Measurements from ENCODE around the gene TTC13.
"Not testable (repeated sequence)": the region's sequence is repeated elsewhere in the genome, so short reads cannot be mapped to it uniquely, and the experiment has no call there.

The TTC13 gene, protein sequence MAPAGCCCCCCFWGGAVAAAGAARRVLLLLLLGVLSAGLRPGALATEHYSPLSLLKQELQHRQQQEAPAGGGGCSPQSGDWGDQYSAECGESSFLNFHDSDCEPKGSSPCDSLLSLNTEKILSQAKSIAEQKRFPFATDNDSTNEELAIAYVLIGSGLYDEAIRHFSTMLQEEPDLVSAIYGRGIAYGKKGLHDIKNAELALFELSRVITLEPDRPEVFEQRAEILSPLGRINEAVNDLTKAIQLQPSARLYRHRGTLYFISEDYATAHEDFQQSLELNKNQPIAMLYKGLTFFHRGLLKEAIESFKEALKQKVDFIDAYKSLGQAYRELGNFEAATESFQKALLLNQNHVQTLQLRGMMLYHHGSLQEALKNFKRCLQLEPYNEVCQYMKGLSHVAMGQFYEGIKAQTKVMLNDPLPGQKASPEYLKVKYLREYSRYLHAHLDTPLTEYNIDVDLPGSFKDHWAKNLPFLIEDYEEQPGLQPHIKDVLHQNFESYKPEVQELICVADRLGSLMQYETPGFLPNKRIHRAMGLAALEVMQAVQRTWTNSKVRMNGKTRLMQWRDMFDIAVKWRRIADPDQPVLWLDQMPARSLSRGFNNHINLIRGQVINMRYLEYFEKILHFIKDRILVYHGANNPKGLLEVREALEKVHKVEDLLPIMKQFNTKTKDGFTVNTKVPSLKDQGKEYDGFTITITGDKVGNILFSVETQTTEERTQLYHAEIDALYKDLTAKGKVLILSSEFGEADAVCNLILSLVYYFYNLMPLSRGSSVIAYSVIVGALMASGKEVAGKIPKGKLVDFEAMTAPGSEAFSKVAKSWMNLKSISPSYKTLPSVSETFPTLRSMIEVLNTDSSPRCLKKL

GRCh38 chr1:230978491-230979388, at the start of gene TTC13, which contains the start of gene ARV1:
Gene TTC13 (minus strand): TSS chr1:230978861. CDS start chr1:230978830, 31 bp downstream.
Gene ARV1 (plus strand): TSS chr1:230979094. CDS start chr1:230979106, 12 bp downstream.
- DNase-seq: peak; percentile 99

GRCh38 chr1:231027971-231028370, 49.3 kb upstream of the TTC13 start:
- no peak for DNase-seq

GRCh38 chr1:231027136-231027925, 48.7 kb upstream of the TTC13 start:
- no peak for DNase-seq

DNA sequence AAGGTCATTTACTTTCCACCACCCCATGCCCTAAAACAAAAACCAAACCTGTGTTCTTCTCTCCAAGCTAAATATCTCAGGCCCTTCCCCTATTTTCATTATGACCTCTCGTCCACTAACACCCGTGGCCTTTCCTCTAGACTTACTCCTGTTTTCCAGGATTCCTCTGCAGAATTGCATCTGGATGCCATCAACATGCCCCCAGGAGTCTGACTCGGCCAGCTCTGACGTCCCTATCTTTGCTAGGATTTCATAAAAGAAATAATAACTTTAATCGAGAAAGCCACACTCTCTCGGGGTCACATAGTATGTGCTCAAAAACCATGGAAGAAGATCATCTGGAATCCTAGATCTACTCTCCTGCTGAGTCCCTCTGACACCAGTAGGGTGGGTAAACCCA, 47.9 kb upstream of the TTC13 start:
- DNase-seq: no peak

DNA sequence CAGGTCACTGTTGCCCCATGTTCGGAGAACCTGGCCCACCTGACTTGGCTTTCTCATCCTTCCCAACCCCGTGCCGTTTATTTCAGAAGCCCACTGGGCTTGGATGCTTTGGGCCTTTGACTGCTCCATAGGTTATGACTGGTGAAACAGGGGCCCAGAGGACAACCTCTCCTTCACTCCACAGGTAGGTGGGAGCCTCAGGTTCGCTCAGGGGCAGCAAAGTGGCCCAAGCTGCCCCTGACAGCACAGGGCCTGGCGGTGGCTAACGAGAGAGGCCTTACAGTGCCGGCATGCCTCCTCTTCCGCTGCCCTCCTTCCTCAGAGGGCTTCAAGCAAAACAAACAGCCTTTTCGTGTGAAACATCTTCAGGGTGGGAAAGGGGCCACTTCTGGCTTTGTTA, 44.5 kb upstream of the TTC13 start:
- DNase-seq: no peak

- not testable (repeated sequence) for DNase-seq
These were observed 43.9 kb upstream of the TTC13 start for GRCh38 chr1:231022543-231022942.

DNA sequence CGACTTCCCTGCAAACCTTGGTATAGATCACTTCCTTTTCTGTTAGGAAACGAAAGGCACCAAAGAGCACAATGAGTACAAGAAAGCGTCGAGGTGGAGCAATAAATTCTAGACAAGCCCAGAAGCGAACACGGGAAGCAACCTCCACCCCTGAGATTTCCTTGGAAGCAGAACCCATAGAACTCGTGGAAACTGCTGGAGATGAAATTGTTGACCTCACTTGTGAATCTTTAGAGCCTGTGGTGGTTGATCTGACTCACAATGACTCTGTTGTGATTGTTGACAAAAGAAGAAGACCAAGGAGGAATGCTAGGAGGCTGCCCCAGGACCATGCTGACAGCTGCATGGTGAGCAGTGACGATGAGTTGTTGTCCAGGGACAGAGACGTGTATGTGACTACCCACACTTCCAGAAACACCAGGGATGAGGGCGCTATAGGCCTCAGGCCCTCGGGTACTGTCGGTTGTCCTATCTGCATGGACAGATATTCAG, 42.9 kb upstream of the TTC13 start:
- DNase-seq: peak; percentile 81

GRCh38 chr1:231020816-231021215, 42.2 kb upstream of the TTC13 start:
- peak; percentile 83 for DNase-seq

DNA sequence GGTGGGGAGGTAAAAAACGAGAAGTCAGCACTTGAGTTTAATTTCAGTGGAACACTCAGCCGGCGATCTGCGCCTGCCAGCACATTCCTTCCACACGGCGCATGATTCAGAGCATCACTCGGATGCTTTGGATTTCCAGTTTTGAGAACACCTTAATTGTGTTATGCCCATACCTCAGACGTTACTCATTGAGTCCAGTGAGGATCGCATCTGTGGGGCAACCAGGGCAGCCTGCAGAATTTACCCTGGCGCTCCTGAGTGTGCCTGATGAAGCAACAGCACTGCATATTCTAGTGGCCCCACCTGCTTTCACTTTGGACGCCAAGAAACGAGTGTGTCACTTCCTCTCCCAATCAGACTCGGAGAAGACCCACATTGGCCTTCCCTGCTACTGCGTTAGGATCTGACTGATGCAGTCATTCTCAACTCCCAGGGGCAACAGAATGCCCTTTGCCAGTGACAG, 41.5 kb upstream of the TTC13 start:
- peak; percentile 88 for DNase-seq

DNA sequence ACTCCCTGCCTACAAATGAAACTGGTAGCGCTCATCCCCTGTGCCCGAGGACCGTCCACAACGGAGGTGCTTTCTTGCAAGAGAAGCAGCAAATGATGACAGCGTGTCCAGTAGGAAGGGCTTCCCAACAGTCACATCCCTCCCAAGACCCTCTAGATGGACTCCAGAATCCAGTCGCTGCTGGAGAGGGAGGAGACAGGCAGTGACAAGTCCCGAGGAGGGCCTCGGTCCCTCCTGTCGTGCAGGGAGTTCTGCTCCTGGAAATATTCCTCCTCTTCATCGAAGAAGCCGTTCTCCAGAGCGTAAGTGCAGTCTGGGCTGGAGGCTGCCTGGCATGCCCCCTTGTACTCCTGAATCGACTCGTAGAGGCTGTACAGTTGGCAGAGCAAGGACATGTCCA, 41.0 kb upstream of the TTC13 start:
- DNase-seq: no peak

GRCh38 chr1:231016966-231017365, 38.3 kb upstream of the TTC13 start:
- no peak for DNase-seq

DNA sequence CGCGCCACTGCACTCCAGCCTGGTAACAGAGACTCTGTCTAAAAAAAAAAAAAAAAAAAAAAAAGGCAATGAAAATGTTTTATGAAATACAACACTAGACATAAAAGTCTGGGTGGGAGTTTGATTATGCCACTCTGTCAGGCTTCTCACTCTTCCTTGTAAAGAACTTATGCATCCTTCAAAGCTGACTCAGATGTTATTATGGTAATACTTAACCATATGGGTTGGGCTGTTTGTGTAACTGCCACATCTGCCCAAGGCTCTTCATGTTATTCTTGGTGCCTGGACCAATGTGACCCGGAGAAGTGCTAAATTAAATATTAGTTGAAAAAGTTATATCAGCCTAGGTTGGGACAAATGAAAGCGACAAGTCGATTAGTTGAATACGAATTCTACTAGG, 37.6 kb upstream of the TTC13 start:
- DNase-seq: peak; percentile 13

GRCh38 chr1:231013391-231014015, 34.8 kb upstream of the TTC13 start:
- DNase-seq: no peak

DNA sequence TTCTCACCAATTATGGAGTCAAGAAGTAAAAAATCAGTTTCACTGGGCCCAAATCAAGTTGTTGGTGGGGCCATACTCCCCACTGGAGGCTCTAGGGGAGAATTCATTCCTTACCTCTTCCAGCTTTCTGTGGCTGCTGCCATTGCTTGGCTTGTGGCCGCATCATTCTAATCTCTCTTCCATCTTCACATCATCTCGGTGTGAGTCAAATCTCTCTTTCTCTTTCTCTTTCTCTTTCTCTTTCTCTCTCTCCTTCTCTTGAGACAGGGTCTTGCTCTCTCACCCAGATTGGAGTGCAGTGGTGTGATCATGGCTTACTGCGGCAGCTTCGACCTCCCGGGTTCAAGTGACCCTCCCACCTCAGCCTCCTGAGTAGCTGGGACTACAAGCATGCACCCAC, 33.3 kb upstream of the TTC13 start:
- DNase-seq: no peak

DNA sequence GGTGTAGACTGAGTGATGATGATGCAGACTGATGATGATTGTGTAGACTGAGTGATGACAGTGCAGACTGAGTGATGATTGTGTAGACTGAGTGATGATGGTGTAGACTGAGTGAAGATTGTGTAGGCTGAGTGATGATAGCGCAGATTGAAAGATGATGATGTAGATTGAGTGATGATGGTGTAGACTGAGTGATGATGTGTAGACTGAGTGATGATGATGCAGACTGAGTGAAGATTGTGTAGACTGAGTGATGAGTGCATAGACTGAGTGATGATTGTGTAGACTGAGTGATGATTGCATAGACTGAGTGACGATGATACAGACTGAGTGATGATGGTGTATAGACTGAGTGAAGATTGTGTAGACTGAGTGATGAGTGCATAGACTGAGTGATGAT, 32.7 kb upstream of the TTC13 start:
- DNase-seq: no peak

GRCh38 chr1:231007535-231007934, 28.9 kb upstream of the TTC13 start:
- DNase-seq: not testable (repeated sequence)

- no peak for DNase-seq
These were observed 23.2 kb upstream of the TTC13 start for GRCh38 chr1:231001892-231002291.

- DNase-seq: no peak
These were observed 22.0 kb upstream of the TTC13 start for GRCh38 chr1:231000639-231001038.

GRCh38 chr1:231000201-231000600, 21.5 kb upstream of the TTC13 start:
- no peak for DNase-seq

DNA sequence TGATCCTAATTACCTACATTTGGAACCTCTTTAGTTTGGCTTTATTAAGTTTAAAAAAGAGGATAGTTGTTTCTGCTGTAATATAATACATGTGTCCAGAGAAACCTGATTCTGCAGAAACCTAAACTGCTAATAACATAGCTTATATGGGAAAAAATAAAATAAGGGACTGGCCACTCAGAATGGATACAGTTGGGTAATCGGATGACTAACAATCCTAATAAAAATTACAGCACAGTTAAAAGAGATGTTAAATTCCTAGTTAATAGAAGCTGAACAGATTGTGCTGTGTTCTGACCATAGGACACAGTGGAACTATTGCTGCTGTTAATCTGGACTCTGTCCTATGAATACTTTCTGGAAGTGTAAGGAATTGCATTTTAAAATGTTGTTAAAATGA, 16.2 kb upstream of the TTC13 start:
- no peak for DNase-seq

DNA sequence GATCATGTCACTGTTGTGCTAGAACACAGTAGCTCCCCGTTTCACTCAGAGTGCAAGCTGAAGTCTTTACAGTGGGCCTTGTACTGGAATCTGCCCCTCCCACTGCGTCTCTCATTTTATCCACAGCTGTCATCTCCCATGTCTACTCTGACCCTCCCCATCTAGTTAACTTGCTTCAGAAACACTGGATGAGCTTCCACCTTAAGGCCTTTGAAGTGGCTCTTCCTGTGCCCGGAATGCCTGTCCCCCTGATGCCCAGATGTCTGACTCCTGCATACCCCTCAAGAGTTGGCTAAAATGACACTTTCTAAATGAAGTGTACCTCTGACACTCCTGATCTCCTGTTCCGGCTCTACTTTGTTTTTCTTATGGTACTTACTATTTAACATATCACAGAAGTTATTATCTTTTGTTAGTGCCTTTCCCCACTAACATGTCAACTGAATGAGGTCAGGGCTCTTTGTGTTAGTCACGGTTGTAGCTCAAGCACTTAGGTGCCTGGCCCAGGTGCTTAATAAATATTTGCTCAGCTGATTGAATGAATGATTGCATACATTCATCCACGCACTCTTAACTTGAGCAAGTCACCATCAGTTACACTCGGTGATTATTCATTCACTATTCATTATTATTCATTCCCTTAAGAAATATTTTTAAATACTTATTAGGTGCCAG, 13.6 kb upstream of the TTC13 start:
- no peak for DNase-seq

Measured in HCEC 1CT (cell line).